GM21360 (cell line): ENCODE data around the gene SMARCA2.

Source experiments
- ATAC-seq: cut with Tn5 transposase; IDR thresholded peaks from one replicate; pipeline ENCODE4 v1.9.1; 2021; ENCODE audit warnings: mild to moderate bottlenecking, moderate library complexity; ENCODE audit not compliant: unreplicated experiment

The SMARCA2 gene

DNA sequence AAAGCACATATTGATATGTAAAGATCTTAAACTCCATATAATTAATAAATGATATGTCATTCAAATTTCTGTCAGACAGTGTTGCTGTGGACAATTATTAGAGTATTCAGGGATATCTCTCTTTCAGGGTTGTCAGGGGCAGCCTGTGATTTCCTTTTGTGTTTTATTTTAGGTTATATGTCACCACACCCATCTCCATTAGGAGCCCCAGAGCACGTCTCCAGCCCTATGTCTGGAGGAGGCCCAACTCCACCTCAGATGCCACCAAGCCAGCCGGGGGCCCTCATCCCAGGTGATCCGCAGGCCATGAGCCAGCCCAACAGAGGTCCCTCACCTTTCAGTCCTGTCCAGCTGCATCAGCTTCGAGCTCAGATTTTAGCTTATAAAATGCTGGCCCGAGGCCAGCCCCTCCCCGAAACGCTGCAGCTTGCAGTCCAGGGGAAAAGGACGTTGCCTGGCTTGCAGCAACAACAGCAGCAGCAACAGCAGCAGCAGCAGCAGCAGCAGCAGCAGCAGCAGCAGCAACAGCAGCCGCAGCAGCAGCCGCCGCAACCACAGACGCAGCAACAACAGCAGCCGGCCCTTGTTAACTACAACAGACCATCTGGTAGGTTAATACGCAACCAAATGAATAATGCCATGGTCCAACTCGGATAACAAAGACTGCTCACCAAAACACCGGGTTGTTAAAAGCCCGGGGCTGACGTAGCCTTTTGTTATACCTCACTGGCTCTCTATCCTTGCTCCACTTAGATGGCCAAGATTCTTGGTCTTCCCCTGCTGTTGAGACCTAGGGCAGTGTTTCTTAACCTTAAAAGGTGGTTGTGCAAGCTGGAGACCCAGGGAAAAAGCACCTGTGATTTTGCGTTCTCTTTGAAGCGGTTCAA, 24.4 kb downstream of the SMARCA2 start:
- no peak for ATAC-seq

DNA sequence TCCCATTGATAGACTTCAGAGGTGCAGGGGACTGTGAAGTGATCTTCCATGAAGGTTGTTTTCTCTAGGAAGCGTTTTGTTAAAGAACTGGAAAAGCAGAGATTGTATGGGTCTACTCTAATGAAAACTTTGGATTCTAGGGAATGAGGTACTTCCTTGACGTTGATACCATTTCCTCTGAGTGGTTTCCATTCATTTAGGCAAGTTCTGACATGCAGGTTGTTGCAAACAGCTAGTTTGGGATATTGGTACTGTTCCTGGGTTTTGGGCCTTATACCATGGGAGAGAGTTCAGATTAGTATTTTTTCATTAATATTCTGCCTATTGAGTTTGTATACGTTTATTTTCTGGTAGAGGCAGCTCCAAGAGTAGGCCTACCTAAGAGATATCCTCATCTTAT, 25.7 kb downstream of the SMARCA2 start:
- ATAC-seq, result no peak

DNA sequence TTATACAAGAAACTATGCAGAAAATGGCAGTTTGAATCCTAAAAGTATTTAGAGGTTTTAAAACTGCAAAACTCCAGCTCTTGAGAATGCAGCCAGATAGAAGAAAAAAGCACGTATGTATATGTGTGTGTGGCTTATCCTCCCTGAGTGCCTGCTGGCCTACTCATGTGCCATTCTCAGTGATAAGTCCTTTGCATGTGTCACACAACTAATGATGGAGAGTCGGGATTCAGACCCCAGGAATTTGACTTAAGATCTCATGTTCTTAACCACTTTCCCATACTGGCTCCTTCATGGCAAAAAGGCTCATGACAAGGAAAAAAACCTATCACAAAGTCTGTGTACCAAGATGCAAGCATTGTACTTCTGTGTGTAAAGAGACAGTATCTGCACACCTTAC, 26.6 kb downstream of the SMARCA2 start:
- no peak for ATAC-seq

DNA sequence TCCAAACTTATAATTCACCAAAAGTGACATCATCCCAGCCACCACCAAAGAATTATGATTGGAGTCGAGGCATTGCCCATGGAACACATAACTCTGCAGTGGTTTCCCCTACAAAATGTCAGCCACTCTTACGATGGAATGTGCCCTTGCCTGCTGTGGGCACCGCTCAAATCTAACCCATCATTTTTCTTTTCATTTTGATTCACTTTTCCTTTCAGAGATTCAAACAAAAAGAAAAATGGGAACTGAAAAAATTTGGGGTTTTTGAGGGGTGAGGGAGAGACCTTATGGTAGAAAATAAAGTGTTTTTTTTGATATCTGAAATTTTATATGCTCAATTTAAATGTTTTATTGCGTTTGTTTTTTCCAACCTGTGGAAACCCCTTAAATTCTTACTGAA, 28.1 kb downstream of the SMARCA2 start:
- peak; percentile 42 for ATAC-seq

DNA sequence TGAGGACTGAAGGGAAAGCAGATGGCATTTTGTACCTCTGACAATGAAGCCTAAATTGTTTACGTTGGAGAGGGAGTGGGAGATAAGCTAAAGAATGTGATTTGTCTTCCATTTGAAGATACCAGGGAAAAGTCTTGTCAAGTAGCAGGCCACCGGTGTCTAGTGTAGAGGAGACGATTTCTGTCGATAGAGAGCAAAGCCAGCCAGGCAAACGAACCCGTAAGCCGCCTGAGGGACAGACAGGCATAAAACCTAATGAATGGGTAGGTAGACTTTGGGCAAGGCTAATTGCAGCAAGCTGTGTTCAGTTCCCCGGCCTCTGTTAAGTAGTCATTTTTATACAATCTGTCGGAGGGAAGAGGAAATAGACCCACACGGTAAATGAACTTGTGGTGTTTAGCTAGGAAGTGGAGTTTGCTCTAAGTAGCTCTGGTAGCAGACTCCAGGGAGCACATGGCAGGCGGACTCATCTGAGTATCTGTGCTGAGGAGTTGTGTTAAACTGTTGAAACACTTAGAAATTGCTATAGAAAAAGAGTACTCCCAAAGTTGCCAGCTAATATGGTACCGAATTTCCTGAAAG, 28.8 kb downstream of the SMARCA2 start:
- peak; percentile 59 for ATAC-seq

DNA sequence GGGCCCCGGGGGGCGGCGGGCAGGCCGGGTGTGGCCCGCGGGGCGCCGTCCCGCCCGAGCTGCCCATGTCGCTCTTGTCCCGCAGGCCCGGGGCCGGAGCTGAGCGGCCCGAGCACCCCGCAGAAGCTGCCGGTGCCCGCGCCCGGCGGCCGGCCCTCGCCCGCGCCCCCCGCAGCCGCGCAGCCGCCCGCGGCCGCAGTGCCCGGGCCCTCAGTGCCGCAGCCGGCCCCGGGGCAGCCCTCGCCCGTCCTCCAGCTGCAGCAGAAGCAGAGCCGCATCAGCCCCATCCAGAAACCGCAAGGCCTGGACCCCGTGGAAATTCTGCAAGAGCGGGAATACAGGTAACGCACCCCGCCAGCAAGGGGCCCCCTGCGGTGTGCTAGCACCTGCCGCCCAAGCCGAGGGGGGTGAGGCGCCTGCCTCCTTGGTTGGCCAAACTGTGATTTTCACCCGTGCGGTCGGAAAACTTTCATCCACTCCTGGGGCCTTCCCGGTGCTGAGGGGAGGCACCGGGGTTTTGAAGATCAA, 32.1 kb downstream of the SMARCA2 start:
- ATAC-seq, result no peak

DNA sequence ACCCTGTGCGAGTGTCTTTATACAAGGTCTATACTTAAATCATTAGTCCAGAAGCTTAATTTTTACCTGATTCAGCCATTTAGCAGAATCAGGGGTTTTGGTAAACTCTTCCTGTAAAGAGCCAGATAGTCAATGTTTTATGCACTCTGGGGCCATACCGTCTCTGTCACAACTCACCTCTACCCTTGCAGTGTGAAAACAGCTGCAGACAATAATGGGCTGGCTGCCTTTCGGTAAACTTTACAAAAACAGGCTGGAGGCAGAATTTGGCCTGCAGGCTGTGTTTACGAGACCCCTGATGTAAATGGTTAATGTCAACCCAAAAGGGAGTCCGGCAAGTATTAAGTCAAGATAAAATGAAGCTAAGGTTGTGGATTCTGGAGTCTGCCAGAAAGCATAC, 32.8 kb downstream of the SMARCA2 start:
- ATAC-seq, result no peak

DNA sequence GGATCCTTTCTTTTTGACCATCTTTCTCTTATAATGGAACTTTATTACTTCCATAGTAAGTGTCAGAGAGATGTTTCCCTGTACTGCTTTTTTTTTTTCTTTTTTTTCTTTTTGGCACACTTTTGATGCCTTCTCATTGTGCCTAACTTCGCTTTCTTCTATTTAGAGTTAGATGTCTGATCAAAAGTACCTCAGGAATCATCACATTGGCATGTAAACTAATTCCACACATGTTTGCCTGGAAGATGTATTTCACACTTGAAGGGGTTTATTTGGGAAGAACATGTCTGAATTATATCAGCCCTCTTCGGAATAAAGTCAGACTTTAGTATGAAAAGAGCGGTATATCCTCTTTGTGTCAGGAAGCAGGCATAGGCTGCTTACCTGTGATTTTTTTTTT, 35.1 kb downstream of the SMARCA2 start:
- no peak for ATAC-seq

DNA sequence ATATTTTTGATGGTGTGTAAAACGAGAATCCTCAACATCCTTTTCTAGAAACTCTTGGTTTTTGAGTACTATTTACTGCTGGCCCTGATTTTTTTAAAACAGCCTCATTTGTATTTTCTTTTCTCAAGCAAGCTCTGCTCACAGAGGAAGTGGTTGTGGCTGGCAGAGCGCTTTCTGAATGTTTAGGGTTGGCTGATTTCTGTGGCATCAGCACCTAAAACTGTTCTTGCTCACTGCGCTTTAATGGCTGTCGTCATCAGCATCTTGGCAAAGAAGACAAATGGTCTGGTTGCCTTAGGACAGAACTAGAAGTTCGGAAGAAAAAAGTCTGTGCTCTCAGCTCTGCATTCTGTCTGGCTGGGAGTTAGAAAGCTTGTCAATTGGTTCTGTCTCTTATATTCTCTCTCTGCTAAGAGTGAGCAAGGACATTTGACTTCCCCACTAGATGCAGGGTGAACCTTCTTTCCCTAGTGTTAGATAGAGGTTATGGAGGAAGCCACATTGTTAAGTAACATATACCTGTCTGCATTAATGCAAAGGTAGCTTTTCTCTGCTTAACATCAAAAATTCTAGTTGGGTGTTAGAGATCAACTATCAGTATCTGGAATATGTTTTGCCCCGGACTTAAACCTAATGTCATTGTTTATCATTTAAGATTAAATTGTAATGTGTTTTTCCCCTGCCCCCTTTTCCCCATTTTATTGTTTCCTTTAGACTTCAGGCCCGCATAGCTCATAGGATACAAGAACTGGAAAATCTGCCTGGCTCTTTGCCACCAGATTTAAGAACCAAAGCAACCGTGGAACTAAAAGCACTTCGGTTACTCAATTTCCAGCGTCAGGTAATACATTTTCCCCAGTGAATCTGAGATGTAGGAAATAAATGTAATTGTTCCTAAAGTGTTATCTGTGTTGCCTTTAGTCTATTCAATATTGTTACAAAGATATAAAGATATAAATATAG, 39.0 kb downstream of the SMARCA2 start:
- ATAC-seq, result peak; percentile 96

DNA sequence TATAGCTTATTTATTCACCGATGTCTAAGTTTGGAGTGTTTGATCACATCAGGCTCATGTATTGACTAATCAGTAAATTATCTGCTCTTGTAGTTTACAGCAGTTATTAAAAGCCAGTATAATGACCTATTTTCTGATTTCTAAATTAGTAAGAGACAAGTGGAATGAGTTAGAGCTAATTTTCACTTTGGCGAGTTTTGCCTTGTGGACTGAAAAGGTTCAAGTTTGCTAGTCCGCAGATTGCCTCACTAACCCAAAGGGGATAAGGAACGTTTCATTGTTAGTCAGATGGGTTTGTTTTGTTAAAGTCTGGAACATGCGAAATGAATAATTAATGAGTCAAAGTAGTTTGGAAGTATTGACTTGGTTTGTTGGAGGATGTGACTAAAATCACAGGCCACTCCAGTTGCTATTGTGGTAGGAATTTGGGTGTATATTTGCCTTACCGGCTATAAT, 40.1 kb downstream of the SMARCA2 start:
- ATAC-seq, result no peak

DNA sequence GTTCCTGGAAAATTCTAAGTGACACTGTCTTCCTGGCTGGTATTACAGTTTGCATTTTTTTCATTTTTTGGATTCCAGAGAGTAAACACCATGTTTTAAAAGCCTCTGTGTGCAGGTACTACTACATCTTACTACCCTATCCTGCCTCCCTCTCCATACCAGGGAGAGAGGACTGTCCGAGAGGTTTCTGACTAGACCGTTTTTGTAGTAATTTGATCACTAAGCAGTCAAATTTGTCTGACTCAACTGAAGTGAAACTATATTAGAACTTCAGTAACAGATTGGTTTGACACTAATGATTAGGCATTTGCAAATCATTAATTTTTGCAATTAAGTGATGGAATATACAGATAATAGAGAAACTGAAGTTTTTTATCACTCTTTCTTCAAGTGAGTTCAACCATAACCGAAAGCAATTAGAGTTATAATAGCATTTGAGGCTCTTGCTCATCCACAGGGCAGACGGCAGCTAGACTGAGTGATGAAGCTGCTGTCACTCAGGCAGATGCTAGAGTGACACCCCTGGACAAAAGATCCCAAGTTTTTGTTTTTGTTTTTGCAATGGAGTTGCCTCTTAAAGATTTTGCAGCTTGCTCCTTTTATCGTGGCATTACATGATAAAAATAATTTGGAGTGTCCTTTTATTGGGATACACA, 44.3 kb downstream of the SMARCA2 start:
- ATAC-seq, result no peak

DNA sequence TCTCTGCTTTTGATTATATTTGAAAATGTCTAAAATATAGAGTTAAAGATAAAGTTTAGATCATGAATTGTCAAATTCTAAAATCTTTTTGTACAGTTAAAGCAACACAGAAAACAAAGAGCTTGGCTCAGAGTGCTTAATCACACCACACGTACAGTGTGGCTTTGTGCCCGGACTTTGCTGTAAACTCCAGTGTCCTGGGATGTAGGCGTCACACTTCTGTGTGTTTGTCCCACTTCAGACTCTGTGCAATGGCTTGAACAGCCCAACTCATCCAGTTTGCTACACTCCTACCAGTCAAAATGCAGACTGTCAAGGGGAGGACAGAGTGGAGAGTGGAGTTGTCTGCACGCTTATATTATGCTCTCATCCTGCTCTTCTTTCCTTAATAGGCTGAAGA, 45.3 kb downstream of the SMARCA2 start:
- no peak for ATAC-seq

DNA sequence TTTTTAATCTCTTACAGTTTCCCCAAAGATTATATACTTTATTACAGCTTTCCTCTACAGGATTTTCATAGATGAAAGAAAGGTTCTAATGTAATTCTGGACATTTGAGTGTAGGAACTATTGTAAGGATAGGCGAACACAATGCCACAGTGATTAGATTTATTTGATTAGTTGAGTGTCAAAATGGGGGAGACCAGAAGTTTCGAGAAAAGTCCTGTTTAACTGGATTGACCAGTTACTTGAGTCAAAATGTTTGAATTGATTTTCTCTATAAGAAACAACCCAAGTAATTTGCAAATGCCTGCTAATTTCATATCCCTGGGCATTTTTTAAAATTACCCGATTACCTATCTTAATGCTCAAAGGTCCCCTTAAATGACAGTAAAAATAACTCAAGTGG, 50.6 kb downstream of the SMARCA2 start:
- no peak for ATAC-seq

DNA sequence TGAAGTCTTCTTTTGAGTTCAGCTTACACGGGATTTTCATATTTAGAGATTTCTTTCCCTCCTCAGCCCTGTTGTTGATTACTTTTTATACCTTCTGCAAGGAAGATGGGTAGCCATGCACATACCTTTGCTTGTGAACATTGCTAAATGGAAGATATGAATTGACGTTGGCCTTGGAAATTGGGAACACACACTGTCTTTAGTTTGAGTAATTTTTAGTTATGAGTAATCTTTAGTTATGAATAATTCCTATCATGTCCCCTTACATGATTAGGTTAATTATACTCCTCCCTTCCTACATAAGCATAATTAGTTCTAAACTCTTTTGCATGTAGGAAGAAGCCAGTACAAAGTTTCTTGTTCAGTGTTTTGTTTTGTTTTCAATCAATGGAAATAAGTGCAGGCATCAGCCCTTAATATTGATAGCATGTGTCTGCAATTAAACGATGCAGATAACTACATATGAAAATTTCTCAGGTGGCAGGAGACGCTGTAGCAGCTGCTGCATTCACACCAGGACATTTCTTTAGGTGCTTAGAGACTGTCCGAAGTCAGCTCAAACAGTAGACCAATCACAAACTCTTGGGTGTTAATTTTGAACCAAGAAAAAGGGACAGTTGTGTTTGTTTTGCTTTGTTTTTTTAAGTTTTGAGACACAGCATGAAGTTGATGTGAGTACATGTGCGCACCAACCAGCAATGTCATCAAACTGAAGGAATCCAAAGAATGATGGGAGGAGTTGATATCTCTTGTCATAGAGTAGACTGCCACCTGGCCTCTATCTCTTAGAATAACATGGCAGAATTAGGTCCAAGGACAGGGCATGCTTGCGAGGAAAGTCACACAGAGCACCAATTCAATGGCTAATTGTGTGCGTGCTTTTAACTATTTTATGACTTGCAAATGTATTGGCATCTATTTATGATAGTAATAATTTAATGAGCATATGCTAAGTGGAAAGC, 51.4 kb downstream of the SMARCA2 start:
- ATAC-seq, result peak; percentile 57

DNA sequence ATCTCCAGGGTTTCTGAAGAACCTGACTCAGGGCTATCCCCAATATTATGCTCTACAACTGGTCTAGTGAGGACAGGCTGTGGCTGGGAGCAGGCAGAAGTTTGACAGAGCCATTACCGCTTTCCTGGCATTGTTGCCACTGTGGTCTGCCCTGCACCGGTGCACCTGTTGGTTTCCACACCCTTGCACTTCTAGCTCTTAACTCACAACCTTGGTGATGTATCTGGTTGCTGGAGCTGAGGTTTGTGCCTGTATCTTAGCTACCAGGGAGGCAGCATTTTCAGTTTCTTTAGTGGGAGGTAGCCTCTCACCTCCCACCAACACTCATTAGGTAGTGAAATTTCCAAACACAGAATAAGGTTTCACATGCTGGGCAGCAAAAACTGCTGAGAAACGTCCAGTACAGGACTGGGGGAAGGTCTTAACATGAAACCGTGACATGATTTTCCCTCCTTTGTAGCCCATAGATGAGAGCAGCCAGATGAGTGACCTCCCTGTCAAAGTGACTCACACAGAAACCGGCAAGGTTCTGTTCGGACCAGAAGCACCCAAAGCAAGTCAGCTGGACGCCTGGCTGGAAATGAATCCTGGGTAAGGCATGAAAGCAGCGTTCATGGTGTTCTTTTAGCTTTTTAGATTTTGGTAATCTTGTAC, 57.7 kb downstream of the SMARCA2 start:
- no peak for ATAC-seq

DNA sequence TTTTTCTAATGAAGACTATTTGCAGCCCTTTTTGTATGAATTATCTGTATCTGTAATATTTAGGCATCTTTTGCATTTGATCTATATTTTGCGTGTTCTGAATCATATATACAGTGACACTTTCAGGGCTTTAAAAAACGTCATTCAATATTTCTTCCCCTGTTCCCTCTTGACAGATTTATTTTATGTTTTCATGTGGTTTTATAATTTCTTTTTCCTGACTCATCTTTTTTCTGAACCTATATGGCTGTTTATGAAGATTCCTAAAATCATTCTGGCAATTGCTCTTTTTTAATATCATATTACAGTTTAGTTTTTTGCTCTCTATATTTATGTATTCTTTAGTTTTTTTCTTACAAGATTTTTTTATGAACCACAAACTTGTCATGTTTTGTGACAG, 67.6 kb downstream of the SMARCA2 start:
- ATAC-seq, result no peak

DNA sequence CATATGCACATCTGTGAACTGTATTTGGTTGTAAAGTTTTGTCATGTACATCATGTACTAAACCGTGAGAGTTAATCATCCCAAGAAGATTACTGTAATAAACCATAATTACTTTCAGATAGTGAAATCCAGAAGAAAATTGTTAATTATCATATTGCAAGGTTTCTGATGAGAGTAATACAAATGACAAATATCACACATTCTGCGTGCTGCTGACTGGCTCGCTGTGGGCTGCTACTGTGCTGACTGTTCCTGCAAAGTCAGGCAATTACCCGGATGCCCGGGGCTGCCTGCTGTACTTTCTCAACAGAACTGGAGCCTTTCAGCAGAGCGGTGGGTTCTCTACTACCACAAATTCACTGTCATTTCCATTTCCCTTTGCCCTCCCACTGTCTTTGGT, 68.3 kb downstream of the SMARCA2 start:
- no peak for ATAC-seq

DNA sequence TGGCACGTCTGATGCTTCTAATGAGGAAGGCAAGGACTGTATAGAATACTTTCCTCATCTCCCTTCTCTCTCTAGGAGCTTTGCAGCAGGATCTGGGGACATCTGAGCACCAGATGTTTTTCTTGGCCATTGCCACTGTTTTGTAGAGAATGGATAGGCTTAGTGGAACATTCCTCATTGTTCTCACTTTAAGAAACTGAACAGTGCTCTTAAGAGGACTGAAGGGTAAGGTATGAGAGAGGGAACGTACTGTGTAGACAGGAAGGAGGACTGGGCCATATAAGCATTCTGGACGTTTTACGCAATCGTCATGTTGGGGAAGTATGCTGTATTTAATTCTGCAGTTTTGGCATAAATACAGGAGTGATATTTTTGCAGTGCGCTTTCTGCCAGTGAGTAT, 70.6 kb downstream of the SMARCA2 start:
- no peak for ATAC-seq

DNA sequence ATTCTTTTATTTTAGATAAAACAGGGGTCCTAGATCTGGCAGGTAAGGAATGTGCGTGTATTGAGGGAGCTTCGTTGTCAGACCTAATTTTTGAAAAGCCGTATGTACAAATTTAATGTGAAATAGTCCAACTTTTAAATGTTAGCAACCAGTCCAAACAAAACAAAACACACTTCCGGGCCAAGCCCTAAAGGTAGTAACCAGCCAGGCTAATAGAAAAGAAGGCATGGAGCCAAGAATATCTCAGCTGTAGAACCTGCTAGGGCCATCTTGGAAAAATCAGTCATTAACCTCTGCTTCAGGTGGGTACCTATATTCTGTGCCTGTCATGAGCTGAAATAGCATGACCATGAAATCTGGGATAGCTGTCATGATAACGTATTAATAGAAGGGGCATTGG, 71.0 kb downstream of the SMARCA2 start:
- no peak for ATAC-seq
